GM23338 (cell line): ENCODE data around the gene PAM. TPM values are rescaled to one million over a fixed set of nuclear protein-coding genes. Genes with fewer than 3 reads are reported as not detected.
"Not testable (repeated sequence)": the region's sequence is repeated elsewhere in the genome, so short reads cannot be mapped to it uniquely, and the experiment has no call there.

Experiments used
- ATAC-seq: fragments of 200-7000 bp; cut with Tn5 transposase; 3 replicates; pipeline ENCODE4 v1.9.1; 2020
- DNase-seq: peaks from one replicate; pipeline ENCODE4 v3.0.0-alpha.2; 2015; ENCODE audit warnings: low spot score
- H2AFZ ChIP-seq: fragments of 200-600 bp; sonication (generic); 2 replicates; pipeline ENCODE4 v1.8.0; 2016; ENCODE audit warnings: antibody characterized with exemption, mild to moderate bottlenecking, moderate library complexity
- H3F3A ChIP-seq: fragments of 200-600 bp; sonication (generic); replicated peaks from 2 replicates; pipeline ENCODE4 v1.8.0; 2017; ENCODE audit warnings: antibody characterized with exemption, mixed run types, low read depth
- H3K27ac ChIP-seq: fragments of 200-600 bp; sonication (generic); 2 replicates; pipeline ENCODE4 v1.6.1; 2016; ENCODE audit warnings: low read depth
- H3K27me3 ChIP-seq: fragments of 200-600 bp; sonication (generic); 2 replicates; pipeline ENCODE4 v1.8.0; 2016; ENCODE audit warnings: mild to moderate bottlenecking, mixed run types, moderate library complexity; ENCODE audit not compliant: insufficient read depth
- H3K36me3 ChIP-seq: fragments of 200-600 bp; sonication (generic); 2 replicates; pipeline ENCODE4 v1.8.0; 2016; ENCODE audit warnings: mild to moderate bottlenecking; ENCODE audit not compliant: insufficient read depth
- H3K4me1 ChIP-seq: fragments of 200-600 bp; sonication (generic); 2 replicates; pipeline ENCODE4 v1.8.0; 2016; ENCODE audit warnings: mild to moderate bottlenecking, moderate library complexity; ENCODE audit not compliant: insufficient read depth
- H3K4me2 ChIP-seq: fragments of 200-600 bp; sonication (generic); 2 replicates; pipeline ENCODE4 v1.7.1; 2017; ENCODE audit warnings: mixed run types
- H3K4me3 ChIP-seq: fragments of 200-600 bp; sonication (generic); 2 replicates; pipeline ENCODE4 v1.6.1; 2016; ENCODE audit warnings: mixed run types
- H3K79me2 ChIP-seq: fragments of 200-600 bp; sonication (generic); replicated peaks from 2 replicates; pipeline ENCODE4 v1.8.0; 2017; ENCODE audit warnings: mild to moderate bottlenecking; ENCODE audit not compliant: insufficient read depth
- H3K9me2 ChIP-seq: fragments of 200-600 bp; sonication (generic); 2 replicates; pipeline ENCODE4 v1.8.0; 2017; ENCODE audit not compliant: insufficient read depth
- H4K20me1 ChIP-seq: fragments of 200-600 bp; sonication (generic); replicated peaks from 2 replicates; pipeline ENCODE4 v1.8.0; 2017; ENCODE audit warnings: mild to moderate bottlenecking; ENCODE audit not compliant: insufficient read depth
- H3K27ac Mint-ChIP-seq: 2 replicates; pipeline ENCODE4 v1.8.0; 2020; ENCODE audit warnings: inconsistent platforms, mild to moderate bottlenecking, moderate library complexity, mixed read lengths
- H3K27me3 Mint-ChIP-seq: 3 replicates; pipeline ENCODE4 v1.8.0; 2022; ENCODE audit warnings: low read depth, mild to moderate bottlenecking, moderate library complexity, mixed read lengths, inconsistent platforms; ENCODE audit not compliant: insufficient read depth, poor library complexity
- H3K36me3 Mint-ChIP-seq: 3 replicates; pipeline ENCODE4 v1.8.0; 2021; ENCODE audit warnings: low read depth, mild to moderate bottlenecking, inconsistent platforms, moderate library complexity, mixed read lengths
- H3K4me1 Mint-ChIP-seq: 3 replicates; pipeline ENCODE4 v1.8.0; 2020; ENCODE audit warnings: mild to moderate bottlenecking, inconsistent platforms, mixed read lengths
- H3K4me3 Mint-ChIP-seq: 3 replicates; pipeline ENCODE4 v1.8.0; 2021; ENCODE audit warnings: moderate library complexity, mild to moderate bottlenecking, inconsistent platforms, mixed read lengths
- H3K9me3 Mint-ChIP-seq: 3 replicates; pipeline ENCODE4 v1.8.0; 2020; ENCODE audit warnings: moderate library complexity, mild to moderate bottlenecking, inconsistent platforms, mixed read lengths
- EZH2 ChIP-seq: fragments of 200-600 bp; sonication (generic); IDR thresholded peaks from one replicate; pipeline ENCODE4 v1.8.0; 2017; ENCODE audit warnings: antibody characterized with exemption, mild to moderate bottlenecking, low read depth; ENCODE audit not compliant: unreplicated experiment
- POLR2AphosphoS5 ChIP-seq: IDR thresholded peaks from 2 replicates; pipeline ENCODE4 v1.6.1; 2016; ENCODE audit warnings: antibody characterized with exemption, low read depth
- ZNF462 ChIP-seq: fragments of 250-450 bp; sonication (Bioruptor Pico); IDR thresholded peaks from 2 replicates; pipeline ENCODE4 v1.5.0; 2020; ENCODE audit warnings: mild to moderate bottlenecking, moderate library complexity
- polyA plus RNA-seq: library from polyadenylated mRNA; unstranded; fragments of >200 nt; fragmentation: Nextera tagmentation; extraction: Ambion mirVana; gene quantifications from 2 replicates; pipeline ENCODE4 v1.2.1, GENCODE V29; 2016
- total RNA-seq: library from RNA; depleted of rRNA; stranded (reverse); fragments of >200 nt; shearing (Covaris generic); gene quantifications from 2 replicates; pipeline ENCODE4 v1.2.3, GENCODE V29; 2014

Gene PAM
- total and polyA plus RNA-seq, 2 experiments from 2014 or later = 33.9 to 79.4 TPM

DNA sequence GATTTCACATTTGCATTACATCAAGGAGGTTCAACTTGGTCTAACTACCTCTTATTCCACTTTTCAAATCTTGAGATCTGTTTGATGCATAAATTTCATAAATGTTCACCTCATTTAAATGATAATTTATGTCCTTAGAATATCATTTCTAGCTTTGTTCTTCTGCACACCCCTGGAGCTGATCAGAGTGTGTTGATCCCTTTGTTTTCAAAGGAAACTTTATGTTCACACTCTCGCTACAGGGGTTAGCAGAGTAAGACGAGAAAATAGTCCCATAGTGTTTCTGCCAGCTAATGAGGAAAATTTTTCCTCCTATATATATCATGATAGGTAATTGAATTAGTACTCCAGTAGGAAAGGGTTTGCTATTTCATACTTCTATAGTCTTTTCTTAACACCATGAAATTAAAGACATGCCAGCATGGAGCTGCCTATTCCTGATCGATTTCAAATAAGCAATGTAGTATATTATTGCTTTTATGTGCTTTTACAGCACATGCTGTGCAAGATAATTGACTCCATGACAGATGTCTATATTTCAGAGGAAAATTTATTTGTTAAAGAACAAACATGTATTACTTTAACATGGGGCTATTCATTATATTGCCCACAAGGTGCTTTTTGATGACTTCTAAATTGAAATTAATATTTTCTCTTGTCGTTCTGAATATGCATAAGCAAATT lies 4.8 kb upstream of the PAM start:
- Mint-ChIP-seq H3K9me3 (peaks cover 9% of the 10 kb centered on the region; the same call in 2 of the 3 replicates), H3K27me3 (peaks cover 19% of the 10 kb centered on the region), H3K27ac (no peak overlapping the region), H3K36me3 (peaks cover 12% of the 10 kb centered on the region), H3K4me1 (peaks cover 51% of the 10 kb centered on the region), H3K4me3 (peak overlapping the region; percentile 53; the same call in 2 of the 3 replicates)
- TF ChIP-seq ZNF462 = no peak
- TF ChIP-seq EZH2 = no peak
- TF ChIP-seq POLR2AphosphoS5 = no peak
- Histone ChIP-seq H3K4me1 (peaks cover 51% of the 10 kb centered on the region), H3K4me3 (peak overlapping the region; percentile 27), H3K36me3 (no peaks in the 10 kb centered on the region), H3K4me2 (peak overlapping the region; percentile 66), H2AFZ (no peak overlapping the region), H3K27ac (peak overlapping the region; percentile 39; the same call in 1 of the 2 replicates), H3F3A (no peaks in the 10 kb centered on the region), H3K9me2 (no peaks in the 10 kb centered on the region), H4K20me1 (no peaks in the 10 kb centered on the region), H3K27me3 (peaks cover 19% of the 10 kb centered on the region), H3K79me2 (no peaks in the 10 kb centered on the region)
- ATAC-seq (no peak), DNase-seq (no peak)

DNA sequence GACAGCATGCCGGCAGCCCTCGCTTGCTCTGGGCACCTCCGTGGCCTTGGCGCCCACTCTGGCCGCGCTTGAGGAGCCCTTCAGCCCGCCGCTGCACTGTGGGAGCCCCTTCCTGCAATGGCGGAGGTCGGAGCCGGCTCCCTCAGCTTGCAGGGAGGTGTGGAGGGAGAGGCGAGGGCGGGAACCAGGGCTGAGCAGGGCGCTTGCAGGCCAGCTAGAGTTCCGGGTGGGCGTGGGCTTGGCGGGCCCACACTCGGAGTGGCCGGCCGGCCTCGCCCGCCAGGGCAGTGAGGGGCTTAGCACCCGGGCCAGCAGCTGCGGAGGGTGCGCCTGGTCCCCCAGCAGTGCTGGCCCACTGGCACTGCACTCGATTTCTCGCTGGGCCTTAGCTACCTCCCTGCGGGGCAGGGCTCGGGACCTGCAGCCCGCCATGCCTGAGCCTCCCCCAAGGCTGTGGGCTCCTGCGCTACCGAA lies 3.2 kb upstream of the PAM start:
- H2AFZ ChIP-seq, H3K4me2 ChIP-seq, H3F3A ChIP-seq, ATAC-seq, H3K27ac Mint-ChIP-seq, H3K79me2 ChIP-seq, H3K9me3 Mint-ChIP-seq, H3K4me3 ChIP-seq, H3K27ac ChIP-seq, H3K9me2 ChIP-seq, H4K20me1 ChIP-seq, H3K36me3 ChIP-seq, H3K4me3 Mint-ChIP-seq, DNase-seq: not testable (repeated sequence)
- Mint-ChIP-seq H3K27me3 (peaks cover 29% of the 10 kb centered on the region), H3K4me1 (peaks cover 56% of the 10 kb centered on the region), H3K36me3 (peaks cover 12% of the 10 kb centered on the region)
- peaks cover 55% of the 10 kb centered on the region for H3K4me1 ChIP-seq
- H3K27me3 ChIP-seq = peaks cover 26% of the 10 kb centered on the region
